Retinal pigment epithelial cell (primary cell): ENCODE results near the gene ZFPM1.
A peak's percentile ranks its signal among the peaks of the same experiment; 100 is the strongest.

Experiments
- DNase-seq: peaks from one replicate; pipeline ENCODE4 v3.0.0-alpha.2; 2010; ENCODE audit warnings: low read depth
- H3K4me3 ChIP-seq: 2 replicates; pipeline ENCODE4 v1.5.1; 2011; ENCODE audit warnings: mild to moderate bottlenecking, low read length, control low read depth, moderate library complexity
- TF ChIP-seq, protein P1 (sequence below): conservative IDR thresholded peaks from 2 replicates; pipeline ENCODE4 v1.5.1; 2011; ENCODE audit warnings: low read depth, low read length, control low read depth, inconsistent platforms

ZFPM1 gene

DNA sequence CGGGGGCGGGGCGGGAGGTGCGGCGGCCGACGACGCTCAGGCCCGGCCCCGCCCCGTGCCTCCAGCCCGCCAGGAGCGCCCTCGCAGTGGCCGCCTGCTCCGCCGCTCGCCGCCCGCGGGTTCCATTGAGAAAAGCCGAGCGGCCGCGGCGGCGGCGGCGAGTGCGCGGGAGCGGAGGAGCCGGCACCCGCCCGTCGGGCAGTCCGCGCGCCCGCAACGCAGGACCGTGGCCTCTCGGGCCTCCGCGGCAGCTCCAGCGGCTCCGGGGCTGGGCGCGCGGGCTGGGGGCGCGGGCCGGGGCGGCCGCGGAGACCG, at the start of gene ZFPM1:
ZFPM1 (plus strand) TSS at position 64 of the 315 bp plus-strand sequence. CDS start 359 bp downstream, outside the sequence.
- no peak for DNase-seq
- TF ChIP-seq, protein P1, sequence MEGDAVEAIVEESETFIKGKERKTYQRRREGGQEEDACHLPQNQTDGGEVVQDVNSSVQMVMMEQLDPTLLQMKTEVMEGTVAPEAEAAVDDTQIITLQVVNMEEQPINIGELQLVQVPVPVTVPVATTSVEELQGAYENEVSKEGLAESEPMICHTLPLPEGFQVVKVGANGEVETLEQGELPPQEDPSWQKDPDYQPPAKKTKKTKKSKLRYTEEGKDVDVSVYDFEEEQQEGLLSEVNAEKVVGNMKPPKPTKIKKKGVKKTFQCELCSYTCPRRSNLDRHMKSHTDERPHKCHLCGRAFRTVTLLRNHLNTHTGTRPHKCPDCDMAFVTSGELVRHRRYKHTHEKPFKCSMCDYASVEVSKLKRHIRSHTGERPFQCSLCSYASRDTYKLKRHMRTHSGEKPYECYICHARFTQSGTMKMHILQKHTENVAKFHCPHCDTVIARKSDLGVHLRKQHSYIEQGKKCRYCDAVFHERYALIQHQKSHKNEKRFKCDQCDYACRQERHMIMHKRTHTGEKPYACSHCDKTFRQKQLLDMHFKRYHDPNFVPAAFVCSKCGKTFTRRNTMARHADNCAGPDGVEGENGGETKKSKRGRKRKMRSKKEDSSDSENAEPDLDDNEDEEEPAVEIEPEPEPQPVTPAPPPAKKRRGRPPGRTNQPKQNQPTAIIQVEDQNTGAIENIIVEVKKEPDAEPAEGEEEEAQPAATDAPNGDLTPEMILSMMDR = no peak
- peak within 1 kb of the TSS; percentile 77 for H3K4me3 ChIP-seq

DNA sequence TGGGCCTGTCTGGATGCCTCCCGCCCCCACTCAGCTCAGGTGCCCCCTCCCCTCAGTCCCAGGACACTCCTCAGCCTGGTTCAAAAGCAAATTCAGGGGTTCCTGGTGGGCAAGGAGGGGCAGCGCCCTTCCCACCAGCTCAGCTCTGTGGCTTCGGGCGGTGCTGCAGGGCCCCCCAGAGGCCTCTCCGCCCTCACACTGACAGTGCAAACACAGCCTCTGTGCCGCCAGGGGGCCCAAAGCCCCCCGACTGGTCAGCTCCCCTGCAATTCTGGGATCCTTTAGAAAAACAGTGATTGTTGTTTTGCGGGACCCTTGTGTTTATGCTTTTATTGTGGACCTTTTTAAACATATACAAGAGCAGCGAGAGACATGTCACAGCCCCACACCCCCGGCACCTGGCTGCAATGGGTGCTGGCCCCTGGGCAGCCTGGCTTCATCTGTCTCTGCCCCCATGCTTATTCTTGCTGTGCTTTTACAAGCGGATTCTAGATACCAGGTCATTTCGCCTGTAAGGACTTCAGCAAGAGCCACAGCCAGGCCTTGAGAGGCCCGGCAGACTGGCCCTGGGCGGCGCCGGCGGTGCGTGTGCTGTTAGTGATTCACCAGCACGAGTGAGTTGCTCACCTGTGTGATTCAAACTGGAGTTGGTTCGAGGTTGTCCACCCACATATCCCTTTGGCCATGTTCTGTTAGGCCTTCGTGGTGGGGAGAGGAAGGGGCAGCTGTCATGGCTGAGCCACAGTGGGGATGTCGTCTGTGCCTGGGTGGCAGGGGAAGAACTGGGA, 49.1 kb upstream of the ZFPM1 start:
- TF ChIP-seq, protein P1 = no peak
- no peak for DNase-seq
- H3K4me3 ChIP-seq = no peak overlapping the region

DNA sequence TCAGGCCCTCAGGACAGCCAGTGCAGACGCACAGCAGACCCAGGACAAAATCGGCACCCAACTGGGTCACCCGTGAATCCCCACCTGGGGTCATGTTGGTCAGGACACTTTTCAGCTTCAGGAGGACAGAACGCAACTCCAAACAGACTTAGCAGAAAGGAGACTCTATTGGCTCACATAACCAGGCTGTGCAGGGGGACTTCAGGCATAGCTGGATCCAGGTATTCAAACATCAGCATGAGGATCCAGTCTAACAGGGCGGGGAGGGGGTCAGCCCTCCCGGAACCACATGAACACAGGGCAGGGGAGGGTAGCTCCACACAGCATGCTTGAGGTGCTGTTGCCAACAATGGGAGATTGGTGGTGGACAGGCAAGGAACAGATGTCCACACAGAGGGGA, 48.3 kb upstream of the ZFPM1 start:
- no peak for DNase-seq

DNA sequence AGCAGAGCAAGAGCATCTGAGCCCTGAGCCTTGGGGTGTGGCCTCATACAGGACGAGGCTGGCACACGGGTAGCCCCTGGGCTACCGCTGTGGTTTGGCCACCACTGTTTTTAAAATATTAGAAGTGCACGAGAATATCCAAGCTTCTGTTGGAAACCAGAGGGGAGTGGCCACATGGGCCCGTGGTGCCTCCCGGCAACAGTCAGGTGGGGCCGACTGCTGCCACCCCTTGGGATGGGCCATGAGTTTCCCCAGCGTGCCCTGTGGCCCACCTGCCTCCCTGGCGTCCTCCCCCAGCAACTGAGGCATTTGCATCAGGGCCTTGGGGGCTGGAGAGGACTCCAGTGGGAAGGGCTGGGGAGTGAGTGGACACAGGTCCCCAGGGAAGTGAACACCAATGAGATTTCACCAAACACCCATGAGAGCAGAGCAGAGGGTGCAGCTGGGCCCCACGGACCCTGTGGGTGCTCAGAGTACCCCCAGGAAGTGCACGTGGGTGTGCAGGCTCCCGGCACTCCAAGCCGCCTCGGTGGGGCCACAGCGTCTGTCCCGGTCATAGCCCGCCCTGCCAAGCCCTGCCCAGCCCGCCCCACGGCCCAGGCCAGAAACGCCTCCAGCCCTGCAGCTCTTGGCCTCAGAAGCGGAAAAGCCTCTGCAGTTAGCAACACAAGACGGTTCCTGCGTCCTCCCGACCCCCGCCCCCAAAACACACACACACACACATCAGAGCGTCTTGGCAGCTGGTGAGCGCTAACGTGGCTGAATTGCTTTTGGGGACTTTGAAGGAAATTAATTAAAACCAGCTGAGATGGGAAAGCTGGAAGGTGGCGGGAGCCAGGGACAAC, 47.6 kb upstream of the ZFPM1 start:
- TF ChIP-seq, protein P1 = no peak
- no peak overlapping the region for H3K4me3 ChIP-seq
- no peak for DNase-seq

More for the DNA sequence above, 48.3 kb upstream of the ZFPM1 start:
- no peak overlapping the region for H3K4me3 ChIP-seq
- TF ChIP-seq, protein P1 = no peak

DNA sequence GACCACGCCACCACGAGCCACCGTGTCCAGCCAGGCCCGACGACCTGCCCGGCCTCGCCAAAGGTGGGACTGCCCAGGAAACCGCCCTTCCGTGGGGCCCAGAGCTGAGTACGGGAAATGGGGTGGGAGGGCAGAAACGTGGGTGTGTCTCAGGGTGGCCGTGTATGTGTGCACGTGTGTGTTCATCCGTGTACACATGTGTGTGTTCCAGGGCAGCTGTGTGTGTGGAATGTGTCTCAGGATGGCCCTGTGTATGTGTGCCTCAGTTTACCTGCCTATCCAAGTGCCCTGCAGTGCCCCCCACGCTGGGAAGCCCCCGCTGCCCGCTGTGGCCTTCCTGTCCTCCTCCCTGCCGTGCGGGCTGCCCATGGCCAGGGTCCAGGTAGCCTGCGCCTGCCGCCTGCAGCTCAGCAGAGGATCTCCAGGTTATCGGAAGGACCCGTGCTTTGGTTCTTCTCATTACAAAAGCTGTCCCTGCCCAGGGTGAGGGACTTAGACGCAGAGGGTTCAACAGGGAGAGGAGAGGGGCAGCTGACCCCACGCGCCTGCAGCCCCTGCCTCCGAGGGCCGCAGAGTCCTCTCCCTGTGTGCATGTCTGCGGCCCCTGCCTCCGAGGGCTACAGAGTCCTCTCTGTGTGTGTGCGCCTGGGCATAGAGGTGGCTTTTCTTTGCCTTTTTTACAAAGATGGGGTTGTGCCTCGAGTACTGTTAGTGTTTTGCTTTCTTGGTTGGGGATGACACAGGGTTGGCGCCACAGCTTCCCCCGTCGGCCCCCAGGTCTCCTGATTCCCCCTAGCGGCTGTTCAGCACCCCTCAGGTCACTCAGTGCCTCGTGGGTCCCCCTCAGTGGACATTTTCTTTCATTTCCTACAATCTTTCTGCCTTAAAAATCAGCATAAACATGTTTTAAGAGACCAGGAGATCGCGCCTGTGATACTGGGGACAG, 46.7 kb upstream of the ZFPM1 start:
- TF ChIP-seq, protein P1 = peak; percentile 11
- DNase-seq = no peak
- no peak overlapping the region for H3K4me3 ChIP-seq

DNA sequence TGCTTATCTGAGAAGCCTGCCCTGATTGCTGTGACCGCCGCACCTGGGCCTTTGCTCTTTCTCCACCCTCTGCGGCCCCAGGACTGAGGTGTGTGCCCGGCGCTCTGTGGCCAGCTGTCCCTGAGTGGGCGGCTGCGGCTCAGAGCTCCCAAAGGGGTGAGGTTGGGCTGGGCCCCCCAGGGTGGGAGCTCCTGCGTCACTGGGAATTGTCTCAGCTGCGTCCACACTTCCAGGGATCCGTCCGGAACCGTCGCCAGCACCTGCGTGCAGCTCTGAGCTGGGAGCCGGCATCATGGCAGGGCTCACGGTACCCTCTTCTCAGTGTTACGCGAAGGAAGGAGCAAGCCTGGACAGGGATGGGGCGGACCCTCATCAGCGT, 46.0 kb upstream of the ZFPM1 start:
- no peak for DNase-seq
- TF ChIP-seq, protein P1 = no peak
- H3K4me3 ChIP-seq = no peak overlapping the region
